GM19193 (cell line): ENCODE results near the gene APPL2.

Source experiments
- POLR2A ChIP-seq: IDR thresholded peaks from 4 replicates; pipeline ENCODE4 v1.6.1; 2011; ENCODE audit not compliant: insufficient read depth, insufficient read length; ENCODE audit errors: extremely low read depth

Gene APPL2, protein sequence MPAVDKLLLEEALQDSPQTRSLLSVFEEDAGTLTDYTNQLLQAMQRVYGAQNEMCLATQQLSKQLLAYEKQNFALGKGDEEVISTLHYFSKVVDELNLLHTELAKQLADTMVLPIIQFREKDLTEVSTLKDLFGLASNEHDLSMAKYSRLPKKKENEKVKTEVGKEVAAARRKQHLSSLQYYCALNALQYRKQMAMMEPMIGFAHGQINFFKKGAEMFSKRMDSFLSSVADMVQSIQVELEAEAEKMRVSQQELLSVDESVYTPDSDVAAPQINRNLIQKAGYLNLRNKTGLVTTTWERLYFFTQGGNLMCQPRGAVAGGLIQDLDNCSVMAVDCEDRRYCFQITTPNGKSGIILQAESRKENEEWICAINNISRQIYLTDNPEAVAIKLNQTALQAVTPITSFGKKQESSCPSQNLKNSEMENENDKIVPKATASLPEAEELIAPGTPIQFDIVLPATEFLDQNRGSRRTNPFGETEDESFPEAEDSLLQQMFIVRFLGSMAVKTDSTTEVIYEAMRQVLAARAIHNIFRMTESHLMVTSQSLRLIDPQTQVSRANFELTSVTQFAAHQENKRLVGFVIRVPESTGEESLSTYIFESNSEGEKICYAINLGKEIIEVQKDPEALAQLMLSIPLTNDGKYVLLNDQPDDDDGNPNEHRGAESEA

DNA sequence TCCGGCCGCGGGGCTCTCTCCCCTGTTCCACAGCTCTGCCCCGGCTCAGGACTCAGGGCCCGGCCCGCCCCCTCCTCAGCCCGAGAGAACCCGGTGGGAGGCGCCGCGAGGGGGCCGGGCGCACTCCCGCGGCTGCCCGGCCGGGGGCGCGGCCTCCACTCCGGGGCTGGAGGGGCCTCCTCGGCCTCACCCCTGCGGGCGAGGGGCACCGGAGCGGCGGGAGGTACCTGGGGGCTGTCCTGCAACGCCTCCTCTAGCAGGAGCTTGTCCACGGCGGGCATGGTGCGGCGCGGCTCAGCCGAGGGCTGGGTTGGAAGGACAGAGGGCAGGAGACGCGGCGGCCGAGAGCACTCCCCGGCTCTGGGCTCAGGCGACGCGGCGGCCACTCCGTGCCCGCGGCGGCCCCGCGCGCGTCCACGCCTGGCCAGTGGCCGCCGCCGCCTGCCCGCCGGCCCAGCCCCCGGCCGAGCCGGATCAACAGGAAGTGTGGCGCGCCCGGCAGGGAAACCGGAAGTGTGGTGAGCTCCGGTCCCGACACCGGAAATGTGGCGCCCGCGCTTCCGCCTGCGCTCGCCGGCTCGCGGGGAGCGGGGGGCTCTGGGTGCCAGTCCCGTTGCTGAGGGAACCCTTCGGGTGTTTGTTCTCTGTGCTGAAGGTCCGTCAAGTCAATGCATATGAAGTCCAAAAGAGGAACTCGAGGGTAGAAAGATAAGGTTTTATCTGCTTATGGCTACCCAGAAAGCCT, at the start of gene APPL2:
Gene APPL2 (minus strand): TSS at position 443 of the 745 bp plus-strand sequence. CDS start 162 bp downstream, at position 281.
- peak; percentile 91 for TF ChIP-seq POLR2A

DNA sequence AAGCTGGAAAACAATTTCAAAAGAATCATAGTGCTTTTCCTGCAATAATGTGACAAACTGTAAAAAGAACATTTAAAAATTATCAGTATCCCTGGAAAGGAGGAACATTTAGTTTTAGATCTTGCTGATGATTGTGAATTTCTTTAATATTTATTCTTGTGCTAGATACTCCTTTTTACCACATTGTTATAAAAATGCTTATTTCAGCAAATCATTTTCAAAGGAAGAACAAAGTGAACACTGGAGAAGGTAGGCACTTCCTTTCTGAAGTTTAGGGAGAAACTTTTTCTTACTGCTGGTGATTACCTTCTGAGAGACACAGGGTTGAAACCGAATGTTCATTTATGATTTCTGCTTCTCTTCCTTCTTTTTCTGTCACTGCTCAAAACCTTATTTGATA, 49.4 kb upstream of the APPL2 start:
- no peak for TF ChIP-seq POLR2A

DNA sequence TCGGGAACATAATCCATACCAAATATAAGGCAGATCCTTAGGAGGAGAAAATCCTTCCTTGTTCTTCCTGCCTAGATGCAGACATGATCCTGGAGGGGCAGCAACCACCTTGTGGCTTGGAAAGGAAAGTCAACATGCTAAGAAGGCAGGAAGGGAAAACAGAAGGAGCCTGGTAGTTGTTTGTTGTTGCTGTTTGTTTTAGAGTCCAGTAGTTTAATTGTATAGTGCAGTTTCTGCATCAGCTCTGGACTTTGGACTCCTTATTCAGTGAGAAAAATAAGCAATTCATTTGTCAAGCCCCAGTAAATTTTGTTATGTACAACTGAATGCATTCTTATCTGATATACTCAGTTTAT, 45.7 kb upstream of the APPL2 start:
- TF ChIP-seq POLR2A: no peak

DNA sequence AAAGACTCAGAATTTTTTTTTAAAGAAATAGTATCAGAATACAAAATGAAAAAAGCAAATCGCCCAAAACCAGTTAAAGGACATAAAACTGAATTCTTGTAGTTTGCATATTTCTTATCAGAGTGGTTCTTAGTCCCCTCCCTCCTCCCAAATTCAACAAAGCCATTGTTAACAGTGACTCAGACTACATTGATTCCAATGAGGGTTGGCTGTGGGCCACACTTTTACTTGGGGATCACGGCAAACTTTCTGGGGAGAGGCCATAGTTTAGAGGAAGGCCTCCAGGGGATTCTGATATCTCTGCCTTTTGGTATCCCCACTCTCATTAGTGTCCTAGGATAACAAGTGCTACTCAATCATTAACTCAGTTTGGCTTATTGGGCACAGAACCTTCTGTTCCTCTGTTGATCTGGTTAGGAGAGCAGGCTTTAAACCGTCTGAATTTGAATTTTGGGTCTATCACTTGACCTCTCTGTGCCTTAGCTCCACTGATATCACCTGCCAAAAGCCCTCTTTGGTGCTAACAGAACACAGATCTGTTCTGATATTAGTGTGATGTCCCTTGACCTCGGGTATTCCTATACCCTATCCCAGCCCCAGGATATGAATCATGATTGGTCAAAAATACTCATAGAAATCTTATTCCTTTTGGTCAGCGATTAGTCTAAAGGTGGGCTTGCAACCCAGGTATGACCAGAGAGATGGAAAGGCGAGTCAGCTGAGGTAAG, 45.2 kb upstream of the APPL2 start:
- no peak for TF ChIP-seq POLR2A

GRCh38 chr12:105279460-105280056, 43.6 kb upstream of the APPL2 start:
- no peak for TF ChIP-seq POLR2A

DNA sequence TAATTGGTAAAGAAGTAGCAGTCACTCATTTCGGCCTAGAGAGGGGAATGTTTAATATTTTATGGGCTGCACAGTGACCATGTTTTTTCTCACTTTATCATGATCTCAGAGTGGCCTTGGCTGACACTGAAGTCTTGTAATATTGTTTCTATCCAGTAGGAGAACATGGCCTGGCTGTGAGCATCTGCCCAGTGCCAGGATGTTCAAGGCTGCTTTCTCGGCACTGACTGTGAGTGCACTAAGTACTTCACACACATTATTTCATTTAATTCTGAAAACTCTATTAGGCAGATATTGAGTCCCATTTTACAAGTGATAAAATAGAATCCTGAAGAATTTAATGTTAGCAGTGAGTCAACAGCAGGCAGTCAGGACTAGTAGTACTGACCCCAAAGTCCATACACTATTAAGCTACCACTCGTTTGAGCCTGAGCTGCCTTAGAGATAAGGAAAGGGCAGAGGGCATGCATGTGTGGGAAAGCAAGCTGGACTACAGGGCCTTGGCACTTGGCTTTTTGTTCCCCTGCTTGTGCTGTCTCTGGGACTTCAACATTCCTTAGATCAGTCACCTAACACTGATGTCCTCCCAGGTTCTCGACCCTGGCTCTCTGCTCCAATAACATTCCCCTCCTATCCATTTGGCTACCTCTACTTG, 42.2 kb upstream of the APPL2 start:
- no peak for TF ChIP-seq POLR2A

DNA sequence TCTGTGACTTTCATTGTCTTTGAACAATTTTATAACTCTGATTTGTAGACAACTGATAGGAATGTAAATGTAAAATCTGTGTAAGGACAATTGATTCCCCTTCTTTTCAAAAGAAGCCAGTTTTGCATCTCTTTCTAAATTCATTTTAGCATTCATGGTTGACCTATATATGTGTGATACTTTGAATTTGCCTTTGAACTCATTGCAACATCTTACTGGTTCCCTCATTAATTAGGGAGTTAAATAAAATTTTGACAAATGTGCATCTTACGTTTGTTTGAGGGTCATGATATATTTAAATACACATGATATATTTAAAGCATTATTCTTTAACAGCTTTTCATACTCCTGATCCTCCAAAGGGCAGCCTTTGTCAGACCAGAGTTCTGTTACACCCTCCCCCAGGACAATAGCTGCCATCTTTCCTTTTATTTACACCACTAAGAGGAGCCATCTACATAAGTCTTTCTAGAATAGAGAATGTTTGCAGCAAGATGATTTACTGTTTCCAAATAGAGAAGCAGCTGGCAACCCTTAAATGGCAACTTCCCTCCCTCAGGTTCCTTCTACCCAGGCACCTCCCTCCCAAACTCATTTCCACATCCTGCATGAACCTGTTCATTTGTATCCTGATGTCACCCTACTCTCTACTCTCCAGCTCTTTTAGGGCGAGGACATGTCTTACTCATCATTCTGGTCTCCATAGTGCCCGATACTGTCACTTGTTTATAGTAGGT, 40.2 kb upstream of the APPL2 start:
- TF ChIP-seq POLR2A: no peak

- no peak for TF ChIP-seq POLR2A
Measured at GRCh38 chr12:105274571-105274970, 38.6 kb upstream of the APPL2 start.

GRCh38 chr12:105273601-105274000, 37.6 kb upstream of the APPL2 start:
- no peak for TF ChIP-seq POLR2A

- TF ChIP-seq POLR2A: no peak
Measured at GRCh38 chr12:105272814-105273416, 36.9 kb upstream of the APPL2 start.

GRCh38 chr12:105272152-105272551, 36.2 kb upstream of the APPL2 start:
- TF ChIP-seq POLR2A: no peak

DNA sequence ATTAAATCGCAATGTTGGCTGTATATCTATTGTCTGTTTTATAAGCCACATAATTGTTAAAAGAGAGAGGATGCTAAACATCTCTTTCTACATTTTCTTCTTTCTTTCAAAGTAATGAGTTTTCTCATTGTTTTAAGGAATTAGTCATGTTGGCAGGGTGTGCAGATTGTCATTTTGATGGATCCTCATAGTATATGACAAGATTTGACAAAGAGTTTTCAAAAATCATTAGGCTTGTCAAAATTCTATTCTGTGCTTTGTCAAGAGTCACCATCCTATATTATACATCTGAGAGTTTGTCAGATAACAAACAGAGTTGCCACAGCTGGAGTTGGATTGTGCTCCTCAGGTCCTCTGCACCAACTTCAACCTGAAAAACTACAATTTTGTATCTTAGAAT, 35.4 kb upstream of the APPL2 start:
- TF ChIP-seq POLR2A: no peak

DNA sequence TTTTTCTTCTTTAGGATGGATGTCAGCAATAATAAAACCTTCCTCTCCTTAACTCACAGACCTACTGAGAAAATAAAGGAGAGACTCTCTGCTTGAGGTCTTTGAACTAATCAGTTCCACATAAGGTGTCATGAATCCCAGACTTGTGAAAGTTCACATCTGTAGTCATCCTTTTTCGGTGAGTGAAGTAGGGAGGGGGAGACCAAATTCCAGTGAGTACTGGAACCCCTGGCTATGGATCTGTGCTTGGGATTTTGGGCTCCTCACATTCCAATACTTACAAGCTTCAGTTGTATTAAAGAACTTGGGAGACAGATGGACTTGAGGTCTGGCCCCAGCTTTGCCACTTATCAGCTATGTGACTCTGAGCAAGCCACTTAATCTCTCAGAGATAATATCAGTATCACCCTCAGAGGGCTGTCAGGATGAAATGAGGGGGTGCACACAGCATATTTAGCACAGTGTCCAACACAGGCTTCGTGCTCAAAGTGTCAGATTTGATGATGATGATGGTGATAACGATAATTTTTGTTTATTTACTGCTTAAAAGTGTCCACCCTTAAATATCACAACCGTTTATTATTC, 34.8 kb upstream of the APPL2 start:
- no peak for TF ChIP-seq POLR2A

DNA sequence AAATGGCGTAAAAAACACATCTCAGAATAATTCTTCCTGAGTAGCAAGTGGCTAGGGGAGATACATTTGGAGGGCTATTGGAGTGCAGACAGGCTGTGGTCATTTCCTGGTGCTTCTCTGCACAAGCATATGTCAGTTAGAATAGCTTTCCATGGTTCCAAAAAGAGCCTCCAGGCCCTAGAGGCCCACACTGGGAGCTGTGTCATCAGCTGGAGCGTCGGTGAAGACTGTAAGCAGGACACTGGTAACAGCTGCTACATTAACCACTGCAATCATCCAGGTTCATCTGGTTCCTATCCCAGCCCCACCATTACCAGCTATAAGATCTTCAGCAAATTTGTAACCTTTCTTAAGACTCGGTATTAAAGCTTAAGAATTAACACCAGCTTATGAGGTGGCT, 31.7 kb upstream of the APPL2 start:
- no peak for TF ChIP-seq POLR2A
